COLO829 (cell line): ENCODE measurements around the gene C2CD5.
"Not testable (repeated sequence)": the region's sequence is repeated elsewhere in the genome, so short reads cannot be mapped to it uniquely, and the experiment has no call there.

Experiments used
- DNase-seq: peaks from one replicate; pipeline ENCODE4 v3.0.0; 2012; ENCODE audit warnings: low spot score

Gene C2CD5

DNA sequence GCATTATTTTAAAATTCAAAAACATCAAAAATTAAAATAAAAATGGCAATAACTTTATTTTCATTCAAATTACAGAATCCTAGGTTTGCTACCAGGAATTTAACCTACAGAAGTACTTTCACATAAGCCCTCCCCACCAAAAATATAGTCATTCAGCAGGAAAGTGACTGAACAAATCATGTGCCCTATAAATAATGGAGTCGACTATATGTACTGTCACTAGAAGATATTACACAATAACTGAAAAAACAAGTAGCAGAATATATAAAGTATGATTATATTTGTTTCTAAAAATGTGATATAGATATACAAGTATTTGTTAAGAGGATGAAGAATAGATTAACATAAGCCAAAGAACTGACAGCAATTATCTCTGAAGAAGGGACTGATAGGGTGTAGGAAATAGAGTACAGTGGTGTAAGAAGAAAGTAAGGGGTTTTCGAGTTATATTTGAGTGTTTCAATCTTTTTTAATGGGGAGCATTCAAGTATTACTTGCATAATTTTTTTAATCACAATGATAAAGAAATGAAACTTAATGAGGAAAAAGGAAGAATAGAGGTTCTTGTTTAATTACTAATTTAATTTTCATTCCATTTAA lies 7.9 kb downstream of the C2CD5 start:
- DNase-seq = no peak

DNA sequence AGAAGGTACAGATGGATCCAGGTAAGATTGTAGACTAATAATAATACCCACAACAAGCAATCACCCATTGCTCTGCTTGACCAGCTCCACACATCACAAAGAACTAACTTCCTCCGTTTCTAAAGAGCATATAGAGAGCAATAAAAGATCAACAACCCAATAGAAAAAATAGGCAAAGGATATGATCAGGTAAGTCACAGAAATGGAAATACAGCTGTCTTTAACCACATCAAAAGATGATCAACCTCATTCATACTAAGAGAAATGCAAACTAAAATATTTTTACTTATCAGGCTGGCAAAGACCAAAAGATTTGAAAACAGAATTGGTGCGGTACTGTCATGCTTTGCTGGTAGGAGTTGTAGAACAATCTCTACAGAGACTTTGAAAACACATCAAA lies 8.9 kb downstream of the C2CD5 start:
- DNase-seq = no peak

DNA sequence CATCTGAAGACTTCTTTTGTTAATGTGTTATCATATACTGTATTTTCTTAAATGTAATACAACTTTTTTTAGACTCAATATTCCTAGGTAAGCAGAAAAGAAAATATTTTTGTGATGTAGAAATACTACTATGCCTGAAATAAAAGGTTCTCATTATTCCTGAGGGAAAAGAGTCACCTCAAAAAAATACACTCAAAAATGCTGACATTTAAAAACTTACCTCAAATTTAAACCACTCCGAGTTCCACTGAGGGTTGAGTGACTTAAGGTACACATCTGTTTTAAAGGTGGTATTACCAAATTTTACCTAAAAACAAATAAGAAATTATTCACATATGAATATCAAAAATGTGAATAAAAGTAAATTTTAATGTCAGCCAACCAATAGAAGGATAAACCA lies 9.3 kb downstream of the C2CD5 start:
- DNase-seq = no peak

GRCh38 chr12:22533155-22533554 lies 11.2 kb downstream of the C2CD5 start:
- no peak for DNase-seq

DNA sequence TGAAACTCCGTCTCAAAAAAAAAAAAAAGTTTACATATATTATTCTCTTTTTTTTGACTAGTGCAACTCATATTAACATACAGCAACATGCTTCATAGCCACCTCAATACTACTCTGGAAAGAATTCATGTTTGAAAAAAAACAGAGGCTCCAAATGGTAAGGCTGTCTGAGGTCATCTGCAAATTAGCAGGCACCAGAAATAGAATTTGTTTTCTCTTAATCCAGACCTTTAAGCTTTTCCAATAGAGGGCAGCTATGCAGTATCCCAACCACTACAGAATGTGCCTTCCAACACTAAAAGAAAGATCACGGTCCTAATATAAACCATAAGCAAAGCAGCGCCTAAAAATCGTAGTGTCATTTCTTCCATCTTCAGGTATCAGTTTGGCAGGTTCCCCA lies 12.0 kb downstream of the C2CD5 start:
- no peak for DNase-seq

DNA sequence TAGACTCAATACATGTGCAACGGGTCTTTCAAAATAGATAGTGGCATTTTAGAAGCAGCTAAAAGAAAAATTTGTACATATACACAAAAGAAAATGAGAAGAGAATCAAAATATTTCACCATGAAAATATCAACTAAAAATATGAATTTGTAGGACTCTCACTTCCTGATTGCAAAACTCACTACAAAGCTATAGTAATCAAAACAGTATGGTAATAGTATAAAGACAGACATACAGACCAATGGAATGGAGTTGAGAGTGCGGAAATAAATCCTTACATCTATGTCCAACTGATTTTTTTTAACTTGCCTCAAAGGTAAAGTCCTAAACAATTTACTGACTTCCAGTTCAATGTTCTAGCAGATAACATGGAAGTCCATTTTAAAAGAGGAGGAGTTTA lies 13.1 kb downstream of the C2CD5 start:
- no peak for DNase-seq

DNA sequence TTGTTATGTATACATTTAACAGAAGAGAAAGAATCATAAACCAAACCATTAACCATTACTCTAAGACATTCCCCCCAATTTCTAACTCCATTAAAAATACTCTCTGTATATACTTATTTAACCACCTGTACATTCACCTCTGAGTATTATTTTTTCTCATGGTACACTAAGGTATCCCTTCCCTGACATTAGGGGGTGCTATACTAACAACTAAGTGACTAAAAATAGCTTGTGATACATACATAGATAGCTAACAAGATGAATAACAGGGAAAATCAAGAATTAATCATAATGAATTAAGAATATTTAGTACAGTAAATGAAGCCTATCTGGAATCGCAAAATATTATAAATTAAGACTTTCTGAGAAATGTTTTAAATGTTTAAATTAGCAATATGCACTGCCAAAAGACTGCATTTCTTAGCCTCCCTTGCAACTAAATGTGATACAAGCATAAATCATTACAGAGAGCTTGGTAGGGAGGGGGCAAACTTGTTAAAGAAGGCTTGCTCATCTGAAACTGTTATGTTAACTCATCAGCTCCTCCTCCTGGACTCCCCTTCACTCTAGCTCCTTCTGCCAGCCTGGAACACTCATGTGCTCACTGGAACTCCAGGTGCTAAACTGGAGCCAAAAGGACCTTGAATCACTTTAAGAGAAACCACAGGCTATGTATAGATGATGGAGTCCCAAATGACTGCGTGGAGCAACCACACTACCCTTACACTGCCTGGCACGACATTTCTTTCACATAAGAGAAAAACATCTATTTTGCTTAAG lies 14.9 kb downstream of the C2CD5 start:
- DNase-seq = no peak

- DNase-seq = no peak
Measured at GRCh38 chr12:22527999-22528398, 16.3 kb downstream of the C2CD5 start.

GRCh38 chr12:22526836-22527235 lies 17.5 kb downstream of the C2CD5 start:
- no peak for DNase-seq

DNA sequence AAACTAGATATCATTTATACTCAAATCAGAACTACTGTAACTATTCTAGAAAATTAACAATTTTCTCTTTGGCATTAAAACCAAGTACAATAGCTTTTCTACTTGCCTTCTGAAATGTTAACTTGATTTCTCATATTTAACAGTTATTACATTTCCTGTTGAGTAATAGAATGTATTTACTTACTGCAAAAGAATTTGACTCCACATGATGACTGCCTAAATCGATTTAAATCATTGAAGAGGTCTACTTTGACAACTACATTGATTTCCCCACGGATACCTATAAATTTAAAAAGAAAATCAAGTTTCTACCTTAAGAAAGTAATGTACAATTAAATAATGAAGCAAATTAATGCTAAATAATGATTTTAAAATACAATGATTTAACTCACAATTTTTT lies 18.9 kb downstream of the C2CD5 start:
- no peak for DNase-seq

DNA sequence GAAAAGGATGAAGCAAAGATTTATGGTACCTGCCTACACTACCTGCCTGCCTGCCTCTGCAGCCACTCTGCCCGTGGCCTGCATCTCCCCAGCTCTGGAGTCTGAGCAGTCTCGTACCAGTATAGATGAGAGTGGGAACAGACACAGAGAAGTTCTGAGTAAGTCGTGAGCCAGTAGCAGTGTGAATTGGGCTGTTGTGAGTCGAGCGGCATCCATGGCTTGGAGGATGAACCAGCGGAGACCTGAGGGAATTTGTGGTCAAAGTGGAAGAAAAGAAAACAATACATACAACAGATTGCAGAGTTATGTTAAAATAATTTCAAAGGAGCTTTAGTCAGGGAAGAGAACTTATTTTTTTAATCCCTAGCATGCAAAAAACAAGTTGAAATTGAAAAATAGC lies 25.3 kb downstream of the C2CD5 start:
- DNase-seq = no peak

DNA sequence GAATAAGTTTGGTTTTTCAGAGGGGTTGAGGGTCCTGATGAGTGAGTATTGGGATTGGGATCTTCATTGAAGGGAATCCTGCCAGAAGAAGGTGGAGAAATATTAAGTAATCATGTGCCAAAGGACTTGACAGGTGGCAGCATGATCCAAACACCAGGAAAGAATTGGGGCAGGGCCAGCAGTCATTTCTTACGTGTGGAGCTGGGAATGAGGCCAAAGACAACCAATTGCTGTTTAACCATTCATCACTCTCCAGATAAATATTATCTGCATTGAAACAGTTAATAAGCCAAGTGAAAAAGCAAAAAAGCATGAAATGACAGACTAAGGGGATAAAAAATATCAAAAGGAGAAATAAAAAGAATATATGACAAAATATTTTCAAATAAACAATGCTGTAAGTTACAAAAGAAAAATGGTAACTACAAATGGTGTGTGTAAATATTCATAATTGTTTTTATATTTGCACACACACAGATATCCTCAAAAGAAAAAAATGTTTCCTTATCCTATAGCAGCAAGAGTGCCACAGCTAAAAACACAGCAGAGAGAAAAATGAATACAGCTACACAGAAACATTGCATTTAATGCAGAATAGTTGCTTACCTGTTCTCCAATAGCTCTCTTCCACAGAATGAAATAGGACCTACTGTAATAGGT lies 26.2 kb downstream of the C2CD5 start:
- DNase-seq = no peak

DNA sequence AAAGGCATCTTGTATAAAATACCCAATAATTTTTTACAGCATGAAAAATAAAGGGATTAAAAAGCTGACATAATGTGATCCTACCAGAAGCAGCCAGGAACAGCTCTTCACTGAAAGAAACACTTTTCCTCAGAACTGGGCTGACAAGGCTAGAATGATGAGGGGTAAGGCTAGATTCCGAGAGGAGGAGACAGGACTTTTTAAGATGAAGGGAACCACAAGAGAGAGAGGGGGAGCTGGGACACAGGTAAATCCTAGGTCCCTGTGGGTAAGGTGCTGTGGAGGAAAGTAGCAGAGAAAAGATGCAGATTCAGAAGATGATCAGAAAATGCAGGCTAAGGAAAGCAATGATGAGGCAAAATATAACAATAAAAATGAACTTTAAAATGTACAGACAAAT lies 29.5 kb downstream of the C2CD5 start:
- no peak for DNase-seq

- no peak for DNase-seq
Measured at GRCh38 chr12:22505826-22506225, 38.5 kb downstream of the C2CD5 start.

DNA sequence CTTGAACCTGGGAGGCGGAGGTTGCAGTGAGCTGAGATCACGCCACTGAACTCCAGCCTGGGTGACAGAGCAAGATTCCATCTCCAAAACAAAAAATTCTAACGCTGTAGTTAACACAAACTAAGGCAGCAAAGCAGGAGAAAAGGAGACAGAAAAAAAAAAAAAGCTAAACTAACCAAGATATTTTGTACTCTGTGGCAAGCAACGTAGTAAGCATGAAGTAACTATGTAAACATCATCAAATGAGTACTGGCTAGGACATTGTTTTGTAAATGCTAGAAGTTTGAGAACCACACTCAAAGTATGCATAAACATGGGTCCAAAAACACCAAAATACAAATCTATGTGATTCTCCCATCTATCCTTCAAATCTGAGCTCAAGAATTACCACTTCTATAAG lies 44.2 kb downstream of the C2CD5 start:
- no peak for DNase-seq

- DNase-seq = no peak
Measured at GRCh38 chr12:22499445-22499844, 44.9 kb downstream of the C2CD5 start.

- no peak for DNase-seq
Measured at GRCh38 chr12:22494319-22494718, 50.0 kb downstream of the C2CD5 start.

GRCh38 chr12:22491034-22491433 lies 53.3 kb downstream of the C2CD5 start:
- no peak for DNase-seq

GRCh38 chr12:22488478-22488877 lies 55.9 kb downstream of the C2CD5 start:
- no peak for DNase-seq

- not testable (repeated sequence) for DNase-seq
Measured at GRCh38 chr12:22487683-22488082, 56.7 kb downstream of the C2CD5 start.

- DNase-seq = no peak
Measured at GRCh38 chr12:22481547-22482104, 62.7 kb downstream of the C2CD5 start.

GRCh38 chr12:22480814-22481213 lies 63.5 kb downstream of the C2CD5 start:
- DNase-seq = not testable (repeated sequence)

DNA sequence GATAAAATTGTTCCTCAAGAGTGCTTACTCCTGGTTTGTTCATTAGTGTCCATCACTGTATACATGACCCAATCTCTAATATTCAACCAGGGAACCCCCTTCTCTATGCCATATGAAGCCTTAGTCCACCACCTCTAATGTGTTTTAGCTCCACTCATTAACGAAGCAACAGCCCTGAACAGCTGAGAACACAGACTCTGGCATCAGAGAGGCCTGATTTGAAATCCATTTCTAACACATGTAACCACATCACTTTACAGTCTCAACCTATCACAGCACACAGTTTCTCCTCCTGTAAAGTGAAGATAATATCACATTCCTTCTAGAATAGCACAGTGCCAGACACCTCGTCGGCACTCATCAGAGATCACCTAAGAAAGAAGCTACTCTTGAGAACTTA lies 64.3 kb downstream of the C2CD5 start:
- DNase-seq = no peak
